Esophagus squamous epithelium (tissue), 4 donors: Measurements from ENCODE around the gene COQ8A.

Source experiments
- CTCF ChIP-seq, 6 experiments: fragments of 450-650 bp in 4 of 6; fragments of 200-600 bp in 2 of 6; sonication (generic) in 2 of 6; IDR thresholded peaks; one replicate each; pipeline ENCODE4 v1.5.1; 2016 to 2019; ENCODE audit warnings: antibody characterized with exemption in 6 of 6, mild to moderate bottlenecking in 4 of 6, moderate library complexity in 4 of 6
- POLR2A ChIP-seq, 4 donors: fragments of 450-650 bp; IDR thresholded peaks; one replicate each; pipeline ENCODE4 v1.6.1; 2017; ENCODE audit warnings: antibody characterized with exemption in 4 of 4, mild to moderate bottlenecking in 4 of 4, moderate library complexity in 3 of 4

GRCh38 chr1:226967665-226968064, 27.6 kb downstream of the COQ8A start:
- TF ChIP-seq CTCF (IDR thresholded peaks at IDR 0.05) (no peak), POLR2A (IDR thresholded peaks at IDR 0.05) (no peak)
